Peyer's patch (tissue), 4 donors: ENCODE results near the gene RGS9BP. TPM values are rescaled to one million over a fixed set of nuclear protein-coding genes. Genes with fewer than 3 reads are reported as not detected.
A peak's percentile ranks its signal among the peaks of the same experiment; 100 is the strongest.

Source experiments
- DNase-seq, 3 donors: peaks; one replicate each; pipeline ENCODE4 v3.0.0-alpha.2; 2017 to 2019
- H3K27ac ChIP-seq, 4 donors: fragments of 200-600 bp; sonication (generic); one replicate each; pipeline ENCODE4 v1.5.1; 2016 to 2019
- H3K27me3 ChIP-seq, 2 donors: fragments of 200-600 bp; sonication (generic); one replicate each; pipeline ENCODE4 v1.5.1; 2019
- H3K36me3 ChIP-seq, 3 donors: fragments of 200-600 bp; sonication (generic); one replicate each; pipeline ENCODE4 v1.5.1; 2016 to 2019
- H3K4me1 ChIP-seq, 4 donors: fragments of 200-600 bp; sonication (generic); one replicate each; pipeline ENCODE4 v1.5.1; 2016 to 2019
- H3K4me3 ChIP-seq, 4 donors: fragments of 200-600 bp; sonication (generic); 1 replicate in 3 of 4; 2 replicates in 1 of 4; pipeline ENCODE4 v1.5.1; 2016 to 2019; ENCODE audit warnings: mild to moderate bottlenecking in 1 of 4
- H3K9me3 ChIP-seq, 4 donors: fragments of 200-600 bp; sonication (generic); one replicate each; pipeline ENCODE4 v1.5.1; 2016 to 2019; ENCODE audit warnings: mild to moderate bottlenecking in 1 of 4
- CTCF ChIP-seq, 6 experiments: fragments of 450-650 bp in 4 of 6; fragments of 200-600 bp in 2 of 6; sonication (generic) in 1 of 6; IDR thresholded peaks; one replicate each; pipeline ENCODE4 v1.5.1; 2017 to 2019; ENCODE audit warnings: antibody characterized with exemption in 6 of 6, mild to moderate bottlenecking in 3 of 6, moderate library complexity in 1 of 6
- POLR2A ChIP-seq, 2 donors: fragments of 450-650 bp; IDR thresholded peaks; one replicate each; pipeline ENCODE4 v1.5.1; 2017; ENCODE audit warnings: antibody characterized with exemption in 2 of 2, mild to moderate bottlenecking in 2 of 2, moderate library complexity in 2 of 2
- total RNA-seq, 4 donors: library from RNA; depleted of rRNA; stranded (reverse); fragments of >200 nt; gene quantifications; one replicate each; pipeline ENCODE4 v1.1.0, GENCODE V29; 2016

The RGS9BP gene
- total RNA-seq, 4 donors from 2014 or later, result 0.67 TPM; not detected in 3

GRCh38 chr19:32671883-32672593 is 3.6 kb upstream of the RGS9BP start:
- Histone ChIP-seq H3K4me1 (peaks cover 3 to 46% (median 13%) of the 10 kb centered on the region in 4 donors), H3K36me3 (no peaks in the 10 kb centered on the region), H3K4me3 (no peak overlapping the region), H3K9me3 (no peaks in the 10 kb centered on the region), H3K27ac (no peak overlapping the region), H3K27me3 (no peaks in the 10 kb centered on the region)
- no peak for DNase-seq
- TF ChIP-seq CTCF (IDR thresholded peaks at IDR 0.05), result no peak
- TF ChIP-seq POLR2A (IDR thresholded peaks at IDR 0.05), result no peak

- no peak overlapping the region for H3K4me3 ChIP-seq
- peaks cover 3 to 48% (median 13%) of the 10 kb centered on the region in 4 donors for H3K4me1 ChIP-seq
- no peak overlapping the region for H3K27ac ChIP-seq
- no peaks in the 10 kb centered on the region for H3K36me3 ChIP-seq
- H3K27me3 ChIP-seq, result no peaks in the 10 kb centered on the region
- H3K9me3 ChIP-seq, result no peaks in the 10 kb centered on the region
- no peak for DNase-seq
- no peak for TF ChIP-seq CTCF (IDR thresholded peaks at IDR 0.05)
- TF ChIP-seq POLR2A (IDR thresholded peaks at IDR 0.05), result no peak
Observed at GRCh38 chr19:32672841-32673240, 2.8 kb upstream of the RGS9BP start.

- TF ChIP-seq CTCF (IDR thresholded peaks at IDR 0.05) (no peak), POLR2A (IDR thresholded peaks at IDR 0.05) (no peak)
- H3K9me3 ChIP-seq, result no peaks in the 10 kb centered on the region
- peaks cover 3 to 48% (median 13%) of the 10 kb centered on the region in 4 donors for H3K4me1 ChIP-seq
- peak overlapping the region in 1 of 4 donors; percentile 99 for H3K4me3 ChIP-seq
- no peaks in the 10 kb centered on the region for H3K27me3 ChIP-seq
- DNase-seq, result no peak
- no peaks in the 10 kb centered on the region for H3K36me3 ChIP-seq
- H3K27ac ChIP-seq, result no peak overlapping the region
Observed at GRCh38 chr19:32673573-32673972, 2.1 kb upstream of the RGS9BP start.

GRCh38 chr19:32674153-32674930 is 1.3 kb upstream of the RGS9BP start:
- H3K9me3 ChIP-seq, result no peaks in the 10 kb centered on the region
- no peak for DNase-seq
- TF ChIP-seq CTCF (IDR thresholded peaks at IDR 0.05) (peak in 2 of 6 experiments; percentile 13 to 19), POLR2A (IDR thresholded peaks at IDR 0.05) (no peak)
- H3K4me1 ChIP-seq, result peaks cover 3 to 48% (median 13%) of the 10 kb centered on the region in 4 donors
- no peaks in the 10 kb centered on the region for H3K27me3 ChIP-seq
- no peaks in the 10 kb centered on the region for H3K36me3 ChIP-seq
- H3K4me3 ChIP-seq, result peak overlapping the region; percentile 90 to 99 (median 94)
- peak overlapping the region; percentile 82 to 93 (median 88) for H3K27ac ChIP-seq

GRCh38 chr19:32674931-32675719 is 523 bp upstream of the RGS9BP start, which contains the start of gene ANKRD27:
Gene ANKRD27 (minus strand): TSS chr19:32675180. CDS start chr19:32659015, 16,165 bp downstream.
- DNase-seq, result peak; percentile 99
- H3K4me1 ChIP-seq, result peaks cover 0 to 41% (median 13%) of the 10 kb centered on the region in 4 donors
- H3K27ac ChIP-seq, result peak within 1 kb of the TSS; percentile 82 to 93 (median 88)
- no peaks in the 10 kb centered on the region for H3K9me3 ChIP-seq
- TF ChIP-seq POLR2A (IDR thresholded peaks at IDR 0.05) (peak in 1 of 2 donors; percentile 52), CTCF (IDR thresholded peaks at IDR 0.05) (no peak)
- peak within 1 kb of the TSS; percentile 90 to 99 (median 94) for H3K4me3 ChIP-seq
- H3K36me3 ChIP-seq, result no peaks in the 10 kb centered on the region
- no peaks in the 10 kb centered on the region for H3K27me3 ChIP-seq
